HepG2 (cell line): Measurements from ENCODE around the gene IFNLR1. TPM values are rescaled to one million over a fixed set of nuclear protein-coding genes. Genes with fewer than 3 reads are reported as not detected.

Experiments used
- ATAC-seq: fragments of 200-7000 bp; cut with Tn5 transposase; 3 replicates; pipeline ENCODE4 v1.9.1; 2020; ENCODE audit warnings: mild to moderate bottlenecking, moderate library complexity
- BruUV-seq: library from RNA; stranded (reverse); fragments of 400-500 nt; replicated peaks from 2 replicates; lab custom pipeline; 2021; lab: Mats Ljungman, UMichigan
- CTCF ChIA-PET: fragments of 300-600 bp; formaldehyde crosslinking; extraction: SDS; loops from one replicate; lab custom pipeline; 2021; ENCODE audit warnings: low total read pairs, inconsistent platforms, low intra/inter-chr PET ratio; lab: Yijun Ruan, JAX
- POLR2A ChIA-PET: fragments of 350-600 bp; sonication (Branson Sonifier 250); formaldehyde crosslinking; loops from one replicate; lab custom pipeline; 2020; ENCODE audit warnings: antibody characterized with exemption, inconsistent platforms; lab: Yijun Ruan, JAX
- DNase-seq: peaks from one replicate; pipeline ENCODE4 v3.0.0-alpha.2; 2015; ENCODE audit warnings: low spot score
- FAIRE-seq: peaks from 3 replicates; lab custom pipeline; 2011; peaks lifted over from hg19 to GRCh38; lab: Jason Lieb, UNC
- H2AFZ ChIP-seq: one replicate; pipeline ENCODE4 v1.6.1; 2011; ENCODE audit warnings: low read length, inconsistent platforms
- H3K27ac ChIP-seq: fragments of 300-600 bp; 3 replicates; pipeline ENCODE4 v1.8.0; 2011; ENCODE audit warnings: mixed run types, mild to moderate bottlenecking, mixed read lengths, low read length, inconsistent platforms; ENCODE audit not compliant: insufficient read depth; ENCODE audit errors: extremely low read length
- H3K27me3 ChIP-seq, 2 experiments: fragments of 200-600 bp in 1 of 2; 2 replicates in 1 of 2; 3 replicates in 1 of 2; pipeline versions ENCODE4 v1.6.0 to v1.8.0; 2011; ENCODE audit warnings: low read length in 2 of 2, mild to moderate bottlenecking in 2 of 2, moderate library complexity in 2 of 2, inconsistent platforms in 1 of 2; ENCODE audit not compliant: insufficient read depth in 2 of 2, control insufficient read depth in 1 of 2
- H3K36me3 ChIP-seq, 2 experiments: fragments of 200-600 bp in 1 of 2; replicated peaks in 1 of 2; 2 replicates in 1 of 2; 3 replicates in 1 of 2; pipeline versions ENCODE4 v1.5.1 to v1.8.0; 2011; ENCODE audit warnings: low read length in 2 of 2, inconsistent platforms in 1 of 2; ENCODE audit not compliant: insufficient read depth in 2 of 2, control insufficient read depth in 1 of 2
- H3K4me1 ChIP-seq: 2 replicates; pipeline ENCODE4 v1.5.1; 2012; ENCODE audit warnings: low read length, inconsistent platforms; ENCODE audit not compliant: insufficient read depth
- H3K4me2 ChIP-seq: 2 replicates; pipeline ENCODE4 v1.6.0; 2011; ENCODE audit warnings: low read depth, low read length, inconsistent platforms
- H3K4me3 ChIP-seq, 3 experiments: fragments of 200-600 bp in 1 of 3; sonication (generic), shearing (Covaris generic) in 1 of 3; replicated peaks in 1 of 3; 2 replicates each; pipeline ENCODE4 v1.5.1; 2011 to 2016; ENCODE audit warnings: low read length in 3 of 3, inconsistent platforms in 2 of 3, low read depth in 2 of 3, mild to moderate bottlenecking in 2 of 3, control low read depth in 1 of 3, mixed read lengths in 1 of 3; ENCODE audit not compliant: insufficient read depth in 1 of 3
- H3K79me2 ChIP-seq: one replicate; pipeline ENCODE4 v1.6.1; 2011; ENCODE audit warnings: low read length, inconsistent platforms; ENCODE audit not compliant: insufficient read depth
- H3K9ac ChIP-seq: 2 replicates; pipeline ENCODE4 v1.6.0; 2011; ENCODE audit warnings: mild to moderate bottlenecking, low read depth, low read length, inconsistent platforms; ENCODE audit not compliant: insufficient read depth
- H3K9me3 ChIP-seq: 2 replicates; pipeline ENCODE4 v1.5.1; 2012; ENCODE audit warnings: mild to moderate bottlenecking, low read length
- H4K20me1 ChIP-seq: 2 replicates; pipeline ENCODE4 v1.6.0; 2011; ENCODE audit warnings: inconsistent platforms, mild to moderate bottlenecking, low read length, moderate library complexity; ENCODE audit not compliant: insufficient read depth
- ATF2 ChIP-seq: sonication (generic); formaldehyde crosslinking; IDR thresholded peaks from 2 replicates; pipeline ENCODE4 v1.4.0; 2020; ENCODE audit warnings: missing genetic modification reagents
- CEBPB ChIP-seq: IDR thresholded peaks from 2 replicates; pipeline ENCODE4 v1.6.1; 2011; ENCODE audit warnings: low read depth, low read length, improper control_type of control experiment, borderline replicate concordance
- GABPB1 ChIP-seq: IDR thresholded peaks from 2 replicates; pipeline ENCODE4 v1.6.1; 2016; ENCODE audit warnings: mild to moderate bottlenecking, missing genetic modification reagents, moderate library complexity, missing compliant biosample characterization
- HDAC1 ChIP-seq: sonication (generic); formaldehyde crosslinking; IDR thresholded peaks from 2 replicates; pipeline ENCODE4 v1.5.1; 2020; ENCODE audit warnings: mild to moderate bottlenecking, missing genetic modification reagents
- KAT7 ChIP-seq: IDR thresholded peaks from 2 replicates; pipeline ENCODE4 v1.6.1; 2018; ENCODE audit warnings: borderline replicate concordance, missing compliant biosample characterization
- MYC ChIP-seq: sonication (generic); formaldehyde crosslinking; IDR thresholded peaks from 2 replicates; pipeline ENCODE4 v1.9.0; 2021; ENCODE audit warnings: missing genetic modification reagents, borderline replicate concordance
- PHF20 ChIP-seq: sonication (generic); formaldehyde crosslinking; IDR thresholded peaks from 2 replicates; pipeline ENCODE4 v1.5.0; 2020; ENCODE audit warnings: mild to moderate bottlenecking, missing genetic modification reagents
- PRDM4 ChIP-seq: sonication (generic); formaldehyde crosslinking; IDR thresholded peaks from 2 replicates; pipeline ENCODE4 v1.9.0; 2021; ENCODE audit warnings: missing genetic modification reagents, borderline replicate concordance
- RXRA ChIP-seq: sonication (generic); formaldehyde crosslinking; IDR thresholded peaks from 2 replicates; pipeline ENCODE4 v1.5.1; 2020; ENCODE audit warnings: missing genetic modification reagents
- SIX4 ChIP-seq: sonication (generic); formaldehyde crosslinking; IDR thresholded peaks from 2 replicates; pipeline ENCODE4 v1.4.0; 2020; ENCODE audit warnings: missing genetic modification reagents
- SMAD3 ChIP-seq: sonication (generic); formaldehyde crosslinking; IDR thresholded peaks from 2 replicates; pipeline ENCODE4 v1.4.0; 2020; ENCODE audit warnings: missing genetic modification reagents
- THAP8 ChIP-seq: sonication (generic); formaldehyde crosslinking; IDR thresholded peaks from 2 replicates; pipeline ENCODE4 v1.5.1; 2020; ENCODE audit warnings: missing genetic modification reagents, mild to moderate bottlenecking, borderline replicate concordance
- ZNF256 ChIP-seq: sonication (generic); formaldehyde crosslinking; conservative IDR thresholded peaks from 2 replicates; pipeline ENCODE4 v1.4.0; 2020; ENCODE audit warnings: missing genetic modification reagents
- ZNF350 ChIP-seq: sonication (generic); formaldehyde crosslinking; IDR thresholded peaks from 2 replicates; pipeline ENCODE4 v1.4.0; 2020; ENCODE audit warnings: mild to moderate bottlenecking, low read depth, missing genetic modification reagents, borderline replicate concordance
- ZNF451 ChIP-seq: sonication (generic); formaldehyde crosslinking; IDR thresholded peaks from 2 replicates; pipeline ENCODE4 v1.5.0; 2020; ENCODE audit warnings: mild to moderate bottlenecking, missing genetic modification reagents
- ZNF546 ChIP-seq: sonication (generic); formaldehyde crosslinking; conservative IDR thresholded peaks from 2 replicates; pipeline ENCODE4 v1.8.1; 2023; ENCODE audit warnings: mild to moderate bottlenecking, missing genetic modification reagents
- ZNF737 ChIP-seq: sonication (generic); formaldehyde crosslinking; IDR thresholded peaks from 2 replicates; pipeline ENCODE4 v1.5.0; 2020; ENCODE audit warnings: missing genetic modification reagents, mild to moderate bottlenecking, borderline replicate concordance
- ZNF782 ChIP-seq: sonication (generic); formaldehyde crosslinking; IDR thresholded peaks from 2 replicates; pipeline ENCODE4 v1.4.0; 2020; ENCODE audit warnings: missing genetic modification reagents, mild to moderate bottlenecking, borderline replicate concordance
- ZNF792 ChIP-seq: IDR thresholded peaks from 2 replicates; pipeline ENCODE4 v1.6.1; 2016
- ZUFSP ChIP-seq: sonication (generic); formaldehyde crosslinking; IDR thresholded peaks from 2 replicates; pipeline ENCODE4 v1.9.0; 2021; ENCODE audit warnings: missing genetic modification reagents, mild to moderate bottlenecking, borderline replicate concordance
- WGBS: methylation state at CpG from one replicate; pipeline ENCODE4 v1.1.6; 2017; ENCODE audit warnings: low lambda C conversion rate; 5-methylcytosine and 5-hydroxymethylcytosine counted together
- in situ Hi-C: cut with HindIII; loops from 2 replicates; pipeline ENCODE4 v1.10.0; 2017; ENCODE audit warnings: low pct_unique_long_range_greater_than_20kb; ENCODE audit not compliant: extremely low pct_ligation_motif_present
- intact Hi-C: fragments of 100-400 bp; cut with micrococcal nuclease; formaldehyde crosslinking; loops from one replicate; pipeline ENCODE4 v1.10.0; 2022; ENCODE audit not compliant: unreplicated experiment
- polyA plus RNA-seq, 8 experiments: library from polyadenylated mRNA; depleted of rRNA in 3 of 8; stranded (reverse) in 7 of 8; unstranded in 1 of 8; fragments of >200 nt; fragmentation: Illumina TruSeq in 4 of 8; extraction: Trizol in 4 of 8; gene quantifications; 2 replicates each; pipeline versions ENCODE4 v1.2.1 to v1.2.3, GENCODE V29; 2011 to 2016; ENCODE audit warnings: low read depth in 4 of 8, missing spikeins in 1 of 8, mixed read lengths in 1 of 8; ENCODE audit not compliant: insufficient read depth in 1 of 8
- total RNA-seq, 5 experiments: library from RNA; depleted of rRNA; stranded (reverse); fragments of >200 nt; fragmentation: Illumina TruSeq; extraction: Trizol; gene quantifications; 2 replicates each; pipeline ENCODE4 v1.2.3, GENCODE V29; 2016; ENCODE audit warnings: low read depth in 1 of 5

Gene IFNLR1
- total and polyA plus RNA-seq, 2 of the 13 experiments (the other 11 are each of a cell fraction or from before 2014, with no cell fraction given), result 3.8 to 8.5 TPM

GRCh38 chr1:24177161-24177560 is 9.9 kb downstream of the IFNLR1 start:
- Histone ChIP-seq H3K36me3 (peaks cover 1 to 12% of the 10 kb centered on the region in 2 experiments; a peak in 2 of 5 replicates), H3K27me3 (no peaks in the 10 kb centered on the region; a peak in 1 of 5 replicates), H2AFZ (no peak overlapping the region), H3K79me2 (peaks cover 7% of the 10 kb centered on the region), H3K4me1 (no peaks in the 10 kb centered on the region), H4K20me1 (no peaks in the 10 kb centered on the region), H3K27ac (no peak overlapping the region), H3K4me2 (no peak overlapping the region), H3K9ac (no peak overlapping the region), H3K9me3 (no peaks in the 10 kb centered on the region), H3K4me3 (no peak overlapping the region)
- FAIRE-seq (no peak), DNase-seq (no peak), ATAC-seq (no peak)
- 97% methylated on average over 10 of the region's 10 CpGs for WGBS
- POLR2A ChIA-PET, result no interaction called here
- intact Hi-C loops (no loop called here), in situ Hi-C loops (no loop called here)
- no TSS peak for BruUV-seq
- TF ChIP-seq ZNF350 (CRISPR knock-in tag) (no peak), GABPB1 (no peak), PHF20 (no peak), THAP8 (CRISPR knock-in tag) (no peak), MYC (CRISPR knock-in tag) (no peak), RXRA (CRISPR knock-in tag) (no peak), ZNF546 (no peak), ZNF256 (CRISPR knock-in tag) (no peak), ZUFSP (CRISPR knock-in tag) (no peak), ZNF782 (CRISPR knock-in tag) (no peak), ZNF792 (no peak), ZNF737 (CRISPR knock-in tag) (no peak), ATF2 (CRISPR knock-in tag) (no peak), SIX4 (no peak), HDAC1 (CRISPR knock-in tag) (no peak), PRDM4 (CRISPR knock-in tag) (no peak), SMAD3 (CRISPR knock-in tag) (no peak), ZNF451 (CRISPR knock-in tag) (no peak), KAT7 (CRISPR knock-in tag) (no peak), CEBPB (no peak)
- CTCF ChIA-PET, result no interaction called here
